ENCODE data around the gene DLG2. TPM values are rescaled to one million over a fixed set of nuclear protein-coding genes. Genes with fewer than 3 reads are reported as not detected.

The DLG2 gene
- total and polyA plus RNA-seq, 7 donors = 0.23 to 5.3 (median 3.4) TPM

DNA sequence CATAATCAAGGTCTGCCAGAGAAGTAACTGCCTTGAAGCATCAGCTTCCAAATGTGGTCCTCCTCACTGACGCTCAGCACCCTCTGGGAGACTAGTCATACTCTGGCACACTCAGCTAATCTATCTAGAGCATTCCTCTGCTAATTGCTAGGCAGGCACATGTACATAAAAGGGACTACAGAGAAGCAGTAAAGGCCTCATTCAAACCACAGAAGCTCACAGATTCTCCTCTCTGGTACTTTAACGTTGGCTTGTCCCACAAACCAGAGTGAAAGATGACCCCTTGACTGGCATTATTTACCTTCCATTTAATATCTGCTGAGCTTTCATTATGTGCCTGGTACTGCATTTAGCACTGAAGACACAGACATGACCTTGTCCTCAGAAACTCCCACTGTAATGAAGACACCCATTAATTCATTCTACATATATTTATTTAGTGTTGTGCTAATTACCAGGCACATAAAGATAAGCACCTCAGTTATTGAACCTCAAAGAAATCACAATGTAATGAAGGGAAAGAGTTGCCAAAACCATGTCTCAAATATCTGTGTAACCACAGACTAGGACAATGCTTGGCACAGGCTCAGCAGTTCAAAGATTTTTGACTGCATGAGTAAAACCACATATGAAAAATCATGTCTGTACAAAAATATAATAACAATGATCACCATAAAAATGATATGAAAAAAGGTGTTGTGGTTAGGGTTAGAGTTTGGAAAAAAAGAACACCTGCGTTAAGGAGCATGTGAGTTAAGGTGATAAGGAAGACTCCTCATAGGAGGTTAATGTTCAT lies 550.4 kb downstream of the DLG2 start:
- H3K36me3 ChIP-seq (ENCODE audit: insufficient read depth in 1 of 2, low read depth in 1 of 2) = no peaks in the 10 kb centered on the region
- no peaks in the 10 kb centered on the region for H3K9me3 ChIP-seq
- intact Hi-C loops (cut with DNase I) = no loop called here
- H3K4me3 ChIP-seq = no peak overlapping the region
- WGBS, 3 donors = 36 to 59% (median 38%) methylated on average over 3 of the region's 3 CpGs
- H3K27ac ChIP-seq = no peak overlapping the region
- no peak for DNase-seq
- TF ChIP-seq, protein P1, sequence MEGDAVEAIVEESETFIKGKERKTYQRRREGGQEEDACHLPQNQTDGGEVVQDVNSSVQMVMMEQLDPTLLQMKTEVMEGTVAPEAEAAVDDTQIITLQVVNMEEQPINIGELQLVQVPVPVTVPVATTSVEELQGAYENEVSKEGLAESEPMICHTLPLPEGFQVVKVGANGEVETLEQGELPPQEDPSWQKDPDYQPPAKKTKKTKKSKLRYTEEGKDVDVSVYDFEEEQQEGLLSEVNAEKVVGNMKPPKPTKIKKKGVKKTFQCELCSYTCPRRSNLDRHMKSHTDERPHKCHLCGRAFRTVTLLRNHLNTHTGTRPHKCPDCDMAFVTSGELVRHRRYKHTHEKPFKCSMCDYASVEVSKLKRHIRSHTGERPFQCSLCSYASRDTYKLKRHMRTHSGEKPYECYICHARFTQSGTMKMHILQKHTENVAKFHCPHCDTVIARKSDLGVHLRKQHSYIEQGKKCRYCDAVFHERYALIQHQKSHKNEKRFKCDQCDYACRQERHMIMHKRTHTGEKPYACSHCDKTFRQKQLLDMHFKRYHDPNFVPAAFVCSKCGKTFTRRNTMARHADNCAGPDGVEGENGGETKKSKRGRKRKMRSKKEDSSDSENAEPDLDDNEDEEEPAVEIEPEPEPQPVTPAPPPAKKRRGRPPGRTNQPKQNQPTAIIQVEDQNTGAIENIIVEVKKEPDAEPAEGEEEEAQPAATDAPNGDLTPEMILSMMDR (IDR thresholded peaks at IDR 0.05) = no peak
- peak in 1 of 4 donors; percentile 53 for ATAC-seq
- peaks cover 8% of the 10 kb centered on the region for H3K4me1 ChIP-seq
- H3K27me3 ChIP-seq (ENCODE audit: insufficient read depth in 3 of 3, low read length in 2 of 3) = no peaks in the 10 kb centered on the region

DNA sequence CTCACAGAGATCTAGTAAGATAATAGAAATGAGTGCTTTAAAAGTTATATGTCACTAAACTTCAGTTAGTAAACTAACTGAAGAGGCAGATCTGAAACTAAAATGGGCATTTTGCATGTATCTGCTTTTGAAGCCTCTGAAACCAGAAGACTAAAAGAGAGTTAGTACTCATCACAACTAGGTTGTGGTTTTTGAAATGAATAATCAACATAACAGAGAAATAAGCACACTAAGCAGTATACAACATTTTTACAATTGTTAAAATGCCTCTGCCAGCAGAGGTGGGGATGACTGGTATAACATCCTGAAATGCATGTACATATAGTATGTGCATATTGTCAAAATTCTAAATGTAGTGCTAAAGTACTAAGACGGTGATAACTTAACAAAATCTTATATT lies 564.5 kb downstream of the DLG2 start:
- intact Hi-C loops (cut with DNase I) = no loop called here
- no peak overlapping the region for H3K27ac ChIP-seq
- TF ChIP-seq, protein P1 (IDR thresholded peaks at IDR 0.05) = no peak
- no peak overlapping the region for H3K4me3 ChIP-seq
- no peaks in the 10 kb centered on the region for H3K4me1 ChIP-seq
- no peaks in the 10 kb centered on the region for H3K27me3 ChIP-seq (ENCODE audit: insufficient read depth in 3 of 3, low read length in 2 of 3)
- ATAC-seq = no peak
- no peaks in the 10 kb centered on the region for H3K36me3 ChIP-seq (ENCODE audit: insufficient read depth in 1 of 2, low read depth in 1 of 2)
- no peak for DNase-seq
- H3K9me3 ChIP-seq = no peaks in the 10 kb centered on the region
- WGBS, 3 donors = 88 to 90% (median 89%) methylated on average over 1 of the region's 1 CpG

DNA sequence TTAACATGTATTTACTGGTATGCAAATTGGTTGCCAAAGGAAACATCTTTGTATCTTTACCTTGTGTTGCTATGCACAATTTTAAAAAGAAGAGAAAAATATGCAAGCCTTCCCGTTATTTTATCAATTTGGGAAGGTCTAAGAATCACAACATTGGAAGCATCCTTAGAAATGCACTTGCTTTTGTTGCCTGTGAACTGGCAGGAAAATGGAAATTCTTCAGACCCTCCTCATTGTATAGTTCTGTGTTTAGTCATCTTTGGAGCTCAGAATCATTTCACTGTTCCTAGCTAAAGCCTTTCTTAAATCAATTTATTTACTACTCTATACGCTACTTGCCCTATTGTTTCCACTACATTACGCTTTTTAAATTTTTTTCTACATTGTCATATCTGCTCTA lies 574.5 kb downstream of the DLG2 start:
- no peaks in the 10 kb centered on the region for H3K4me1 ChIP-seq
- no peaks in the 10 kb centered on the region for H3K36me3 ChIP-seq (ENCODE audit: insufficient read depth in 1 of 2, low read depth in 1 of 2)
- DNase-seq (no peak), ATAC-seq (no peak)
- intact Hi-C loops (cut with DNase I) = no loop called here
- TF ChIP-seq, protein P1 (IDR thresholded peaks at IDR 0.05) = no peak
- no peaks in the 10 kb centered on the region for H3K9me3 ChIP-seq
- no peaks in the 10 kb centered on the region for H3K27me3 ChIP-seq (ENCODE audit: insufficient read depth in 3 of 3, low read length in 2 of 3)
- WGBS, 3 donors = 91 to 99% (median 94%) methylated on average over 3 of the region's 3 CpGs
- no peak overlapping the region for H3K27ac ChIP-seq
- no peak overlapping the region for H3K4me3 ChIP-seq

DNA sequence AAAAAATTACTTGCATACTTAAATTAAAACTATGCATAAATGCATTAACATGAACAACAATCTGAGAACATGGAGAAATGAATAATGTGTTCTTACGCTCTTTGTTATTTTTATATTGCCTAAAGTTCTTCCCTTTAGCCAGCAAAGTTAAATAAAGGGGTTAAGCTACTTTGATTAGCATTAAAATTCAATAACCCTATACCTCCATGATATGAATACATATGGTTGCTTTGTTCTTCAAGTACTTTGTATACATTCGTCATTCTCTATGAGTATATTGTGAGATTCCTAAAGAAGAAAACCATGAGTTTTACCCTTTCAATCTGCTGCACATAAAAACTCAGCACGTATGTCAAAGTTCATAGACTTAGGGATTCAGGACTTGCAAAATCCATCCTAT lies 578.3 kb downstream of the DLG2 start:
- ATAC-seq = no peak
- TF ChIP-seq, protein P1 (IDR thresholded peaks at IDR 0.05) = no peak

DNA sequence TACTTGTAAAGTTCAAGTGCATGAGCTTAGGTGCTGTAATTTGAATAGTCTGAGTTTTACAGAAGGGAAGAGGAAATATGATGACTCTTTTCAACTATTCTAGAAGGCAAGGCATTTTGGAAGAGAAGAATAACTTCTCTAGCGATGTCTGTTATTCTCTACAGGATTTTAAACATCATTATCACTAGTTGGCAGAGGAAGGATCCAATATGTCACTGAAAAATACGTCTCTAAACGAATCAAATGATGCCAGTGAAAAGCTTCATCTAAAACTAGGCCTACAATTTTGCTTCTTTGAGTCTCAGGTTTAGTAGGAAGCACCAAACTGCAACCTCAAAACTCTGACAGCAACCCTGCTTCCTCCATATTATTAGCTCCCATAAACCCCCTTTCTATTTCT lies 581.4 kb downstream of the DLG2 start:
- Histone ChIP-seq H3K36me3 (ENCODE audit: insufficient read depth in 1 of 2, low read depth in 1 of 2) (no peaks in the 10 kb centered on the region), H3K4me1 (no peaks in the 10 kb centered on the region), H3K27ac (no peak overlapping the region), H3K4me3 (no peak overlapping the region), H3K27me3 (ENCODE audit: insufficient read depth in 3 of 3, low read length in 2 of 3) (no peaks in the 10 kb centered on the region), H3K9me3 (no peaks in the 10 kb centered on the region)
- WGBS, 3 donors = 86 to 89% (median 88%) methylated on average over 3 of the region's 3 CpGs
- intact Hi-C loops (cut with DNase I) = no loop called here
- no peak for DNase-seq
- TF ChIP-seq, protein P1 (IDR thresholded peaks at IDR 0.05) = no peak
- ATAC-seq = no peak

More for the DNA sequence above, 578.3 kb downstream of the DLG2 start:
- WGBS, 3 donors = 93% methylated on average over 3 of the region's 3 CpGs
- DNase-seq = no peak
- intact Hi-C loops (cut with DNase I) = no loop called here
- Histone ChIP-seq H3K4me1 (no peaks in the 10 kb centered on the region), H3K4me3 (no peak overlapping the region), H3K27me3 (ENCODE audit: insufficient read depth in 3 of 3, low read length in 2 of 3) (no peaks in the 10 kb centered on the region), H3K27ac (no peak overlapping the region), H3K36me3 (ENCODE audit: insufficient read depth in 1 of 2, low read depth in 1 of 2) (no peaks in the 10 kb centered on the region), H3K9me3 (no peaks in the 10 kb centered on the region)
